ENCODE data around the gene CLIC2.
"Not testable (repeated sequence)": the region's sequence is repeated elsewhere in the genome, so short reads cannot be mapped to it uniquely, and the experiment has no call there.

The CLIC2 gene

GRCh38 chrX:155334486-155335336 lies at the start of gene CLIC2:
TSS of gene CLIC2 (minus strand) at chrX:155334614. CDS start at chrX:155334427, 187 bp downstream.
- no peak for DNase-seq

- DNase-seq = not testable (repeated sequence)
Observed at GRCh38 chrX:155382529-155382967, 48.1 kb upstream of the CLIC2 start.

- DNase-seq = not testable (repeated sequence)
Observed at GRCh38 chrX:155381843-155382528, 47.6 kb upstream of the CLIC2 start, which contains the start of gene F8A2. TSS of gene F8A2 (plus strand) at chrX:155382095. CDS start at chrX:155382115, 20 bp downstream.

- not testable (repeated sequence) for DNase-seq
Observed at GRCh38 chrX:155379802-155380201, 45.4 kb upstream of the CLIC2 start.

- not testable (repeated sequence) for DNase-seq
Observed at GRCh38 chrX:155373777-155374458, 39.5 kb upstream of the CLIC2 start.

- DNase-seq = not testable (repeated sequence)
Observed at GRCh38 chrX:155363712-155364111, 29.3 kb upstream of the CLIC2 start.

- DNase-seq = not testable (repeated sequence)
Observed at GRCh38 chrX:155349448-155349847, 15.0 kb upstream of the CLIC2 start.

GRCh38 chrX:155345689-155346088 lies 11.3 kb upstream of the CLIC2 start:
- DNase-seq = not testable (repeated sequence)

GRCh38 chrX:155335337-155335712 lies 911 bp upstream of the CLIC2 start:
- DNase-seq = not testable (repeated sequence)

- no peak for DNase-seq
Observed at GRCh38 chrX:155333544-155334100, 792 bp downstream of the CLIC2 start.

- DNase-seq = no peak
Observed at GRCh38 chrX:155330992-155331391, 3.4 kb downstream of the CLIC2 start.

GRCh38 chrX:155329293-155329692 lies 5.1 kb downstream of the CLIC2 start:
- DNase-seq = no peak

- no peak for DNase-seq
Observed at GRCh38 chrX:155326610-155327009, 7.8 kb downstream of the CLIC2 start.

- no peak for DNase-seq
Observed at GRCh38 chrX:155314260-155314659, 20.2 kb downstream of the CLIC2 start.

GRCh38 chrX:155313766-155314165 lies 20.6 kb downstream of the CLIC2 start:
- no peak for DNase-seq

- no peak for DNase-seq
Observed at GRCh38 chrX:155293771-155294170, 40.6 kb downstream of the CLIC2 start.

- no peak for DNase-seq
Observed at GRCh38 chrX:155279873-155280272, 54.5 kb downstream of the CLIC2 start.

GRCh38 chrX:155270969-155271368 lies 63.4 kb downstream of the CLIC2 start:
- DNase-seq = no peak

GRCh38 chrX:155267995-155268394 lies 66.4 kb downstream of the CLIC2 start:
- not testable (repeated sequence) for DNase-seq

- DNase-seq = no peak
Observed at GRCh38 chrX:155266439-155266838, 68.0 kb downstream of the CLIC2 start.

GRCh38 chrX:155263854-155264628 lies 70.4 kb downstream of the CLIC2 start, which contains the start of gene RAB39B:
TSS of gene RAB39B (minus strand) at chrX:155264491. CDS start at chrX:155264288, 203 bp downstream.
- peak; percentile 77 to 80 for DNase-seq
